ENCODE data around the gene CREB1.

DNA sequence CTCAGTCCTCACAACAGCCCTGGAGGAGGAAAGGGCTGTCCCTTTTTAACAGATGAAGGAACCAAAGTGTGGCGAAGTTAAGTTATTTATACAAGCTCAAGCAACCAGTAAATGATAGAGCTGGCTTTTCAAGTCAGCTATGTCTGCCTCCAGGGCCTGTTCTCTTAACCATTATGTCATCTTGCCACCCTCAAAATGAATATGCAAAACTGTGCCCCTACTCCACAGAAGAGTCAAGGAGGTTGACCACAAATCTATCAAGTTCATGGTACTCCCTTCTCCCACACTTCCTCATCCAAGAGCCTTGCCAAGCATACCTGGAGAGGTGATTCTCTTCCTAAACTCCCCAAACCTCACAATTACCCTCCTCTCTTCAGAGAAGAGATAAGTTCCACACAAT lies 37.3 kb upstream of the CREB1 start:
- TF ChIP-seq, protein P1, sequence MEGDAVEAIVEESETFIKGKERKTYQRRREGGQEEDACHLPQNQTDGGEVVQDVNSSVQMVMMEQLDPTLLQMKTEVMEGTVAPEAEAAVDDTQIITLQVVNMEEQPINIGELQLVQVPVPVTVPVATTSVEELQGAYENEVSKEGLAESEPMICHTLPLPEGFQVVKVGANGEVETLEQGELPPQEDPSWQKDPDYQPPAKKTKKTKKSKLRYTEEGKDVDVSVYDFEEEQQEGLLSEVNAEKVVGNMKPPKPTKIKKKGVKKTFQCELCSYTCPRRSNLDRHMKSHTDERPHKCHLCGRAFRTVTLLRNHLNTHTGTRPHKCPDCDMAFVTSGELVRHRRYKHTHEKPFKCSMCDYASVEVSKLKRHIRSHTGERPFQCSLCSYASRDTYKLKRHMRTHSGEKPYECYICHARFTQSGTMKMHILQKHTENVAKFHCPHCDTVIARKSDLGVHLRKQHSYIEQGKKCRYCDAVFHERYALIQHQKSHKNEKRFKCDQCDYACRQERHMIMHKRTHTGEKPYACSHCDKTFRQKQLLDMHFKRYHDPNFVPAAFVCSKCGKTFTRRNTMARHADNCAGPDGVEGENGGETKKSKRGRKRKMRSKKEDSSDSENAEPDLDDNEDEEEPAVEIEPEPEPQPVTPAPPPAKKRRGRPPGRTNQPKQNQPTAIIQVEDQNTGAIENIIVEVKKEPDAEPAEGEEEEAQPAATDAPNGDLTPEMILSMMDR (IDR thresholded peaks at IDR 0.05): no peak
- TF ChIP-seq POLR2A (IDR thresholded peaks at IDR 0.05): no peak
